Natural killer cell (primary cell): ENCODE results near the gene PCDHGA1. TPM values are rescaled to one million over a fixed set of nuclear protein-coding genes. Genes with fewer than 3 reads are reported as not detected.
"Not testable (repeated sequence)": the region's sequence is repeated elsewhere in the genome, so short reads cannot be mapped to it uniquely, and the experiment has no call there.

ENCODE experiments used
- ATAC-seq, 3 donors: fragments of 150-1000 bp in 2 of 3; fragments of 200-7000 bp in 1 of 3; cut with Tn5 transposase; 1 replicate in 1 of 3; 2 replicates in 2 of 3; pipeline ENCODE4 v1.10.0; 2021; ENCODE audit warnings: mild to moderate bottlenecking in 2 of 3, moderate library complexity in 2 of 3
- DNase-seq, 2 donors: peaks; one replicate each; pipeline versions ENCODE4 v3.0.0 to v3.0.0-alpha.2; 2013 to 2021; ENCODE audit warnings: mixed read lengths in 1 of 2
- H3K27ac ChIP-seq: one replicate; pipeline ENCODE4 v1.5.1; 2013; ENCODE audit warnings: mild to moderate bottlenecking, low read length
- H3K27me3 ChIP-seq: one replicate; pipeline ENCODE4 v1.6.1; 2013; ENCODE audit warnings: low read length; ENCODE audit not compliant: control insufficient read depth, insufficient read depth
- H3K36me3 ChIP-seq: one replicate; pipeline ENCODE4 v1.6.1; 2013; ENCODE audit warnings: low read length; ENCODE audit not compliant: control insufficient read depth, insufficient read depth
- H3K4me1 ChIP-seq: one replicate; pipeline ENCODE4 v1.6.1; 2013; ENCODE audit warnings: low read length; ENCODE audit not compliant: control insufficient read depth, insufficient read depth
- H3K4me3 ChIP-seq: one replicate; pipeline ENCODE4 v1.5.1; 2013; ENCODE audit warnings: low read length
- H3K9me3 ChIP-seq: one replicate; pipeline ENCODE4 v1.6.1; 2013; ENCODE audit warnings: low read length; ENCODE audit not compliant: control insufficient read depth, insufficient read depth
- H3K27ac Mint-ChIP-seq, 2 donors: one replicate each; pipeline ENCODE4 v1.8.0; 2022; ENCODE audit warnings: mild to moderate bottlenecking in 2 of 2, mixed read lengths in 2 of 2, moderate library complexity in 1 of 2
- H3K27me3 Mint-ChIP-seq, 2 donors: one replicate each; pipeline ENCODE4 v1.8.0; 2022; ENCODE audit warnings: low read depth in 2 of 2, mixed read lengths in 2 of 2
- H3K36me3 Mint-ChIP-seq: one replicate; pipeline ENCODE4 v1.8.0; 2022; ENCODE audit warnings: mixed read lengths
- H3K4me1 Mint-ChIP-seq, 2 donors: one replicate each; pipeline ENCODE4 v1.8.0; 2022; ENCODE audit warnings: mixed read lengths in 2 of 2
- H3K4me3 Mint-ChIP-seq: one replicate; pipeline ENCODE4 v1.8.0; 2022; ENCODE audit warnings: mild to moderate bottlenecking, moderate library complexity, mixed read lengths
- H3K9me3 Mint-ChIP-seq, 2 donors: one replicate each; pipeline ENCODE4 v1.8.0; 2022; ENCODE audit warnings: mixed read lengths in 2 of 2
- WGBS: methylation state at CpG from one replicate; pipeline ENCODE4 v1.1.7; 2013; ENCODE audit warnings: missing lambda C conversion rate; ENCODE audit not compliant: insufficient coverage; 5-methylcytosine and 5-hydroxymethylcytosine counted together
- intact Hi-C: fragments of 100-400 bp; cut with micrococcal nuclease; formaldehyde crosslinking; loops from one replicate; pipeline ENCODE4 v1.14.2; 2022
- total RNA-seq, 4 donors: library from RNA; stranded (reverse); fragments of 120-200 nt in 1 of 4; gene quantifications; one replicate each; pipeline versions ENCODE4 v1.2.3 to v1.2.4, GENCODE V29; 2013 to 2022
- TF ChIP-seq, protein P1 (sequence below): fragments of 200-600 bp; IDR thresholded peaks from one replicate; pipeline ENCODE4 v1.8.0; 2022; ENCODE audit warnings: antibody characterized with exemption

Gene PCDHGA1
- total RNA-seq, 3 donors from 2014 or later (not counting 1 experiment from before 2014, with no cell fraction given), result not detected

DNA sequence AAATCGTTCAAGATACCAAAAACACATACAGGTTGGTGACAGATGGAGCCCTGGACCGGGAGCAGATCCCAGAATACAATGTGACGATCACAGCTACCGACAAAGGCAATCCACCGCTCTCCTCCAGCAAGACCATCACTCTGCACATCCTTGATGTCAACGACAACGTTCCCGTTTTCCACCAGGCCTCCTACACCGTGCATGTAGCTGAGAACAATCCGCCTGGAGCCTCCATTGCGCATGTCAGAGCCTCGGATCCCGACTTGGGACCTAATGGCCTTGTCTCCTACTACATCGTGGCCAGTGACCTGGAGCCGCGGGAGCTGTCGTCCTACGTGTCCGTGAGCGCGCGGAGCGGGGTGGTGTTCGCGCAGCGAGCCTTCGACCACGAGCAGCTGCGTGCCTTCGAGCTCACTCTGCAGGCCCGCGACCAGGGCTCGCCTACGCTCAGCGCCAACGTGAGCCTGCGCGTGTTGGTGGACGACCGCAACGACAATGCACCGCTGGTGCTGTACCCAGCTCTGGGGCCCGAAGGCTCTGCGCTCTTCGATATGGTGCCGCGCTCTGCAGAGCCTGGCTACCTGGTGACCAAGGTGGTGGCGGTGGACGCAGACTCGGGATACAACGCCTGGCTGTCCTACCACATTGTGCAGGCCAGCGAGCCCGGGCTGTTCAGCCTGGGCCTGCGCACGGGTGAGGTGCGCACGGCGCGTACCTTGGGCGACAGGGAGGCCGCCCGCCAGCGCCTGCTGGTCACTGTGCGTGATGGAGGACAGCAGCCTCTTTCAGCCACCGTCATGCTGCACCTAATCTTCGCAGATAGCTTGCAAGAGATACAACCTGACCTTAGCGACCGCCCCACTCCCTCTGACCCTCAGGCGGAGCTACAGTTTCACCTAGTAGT, 41.5 kb downstream of the PCDHGA1 start:
- peaks cover 39% of the 10 kb centered on the region for H3K9me3 ChIP-seq
- H3K27me3 Mint-ChIP-seq, result peaks cover 52 to 61% of the 10 kb centered on the region in 2 donors
- intact Hi-C loops, result no loop called here

DNA sequence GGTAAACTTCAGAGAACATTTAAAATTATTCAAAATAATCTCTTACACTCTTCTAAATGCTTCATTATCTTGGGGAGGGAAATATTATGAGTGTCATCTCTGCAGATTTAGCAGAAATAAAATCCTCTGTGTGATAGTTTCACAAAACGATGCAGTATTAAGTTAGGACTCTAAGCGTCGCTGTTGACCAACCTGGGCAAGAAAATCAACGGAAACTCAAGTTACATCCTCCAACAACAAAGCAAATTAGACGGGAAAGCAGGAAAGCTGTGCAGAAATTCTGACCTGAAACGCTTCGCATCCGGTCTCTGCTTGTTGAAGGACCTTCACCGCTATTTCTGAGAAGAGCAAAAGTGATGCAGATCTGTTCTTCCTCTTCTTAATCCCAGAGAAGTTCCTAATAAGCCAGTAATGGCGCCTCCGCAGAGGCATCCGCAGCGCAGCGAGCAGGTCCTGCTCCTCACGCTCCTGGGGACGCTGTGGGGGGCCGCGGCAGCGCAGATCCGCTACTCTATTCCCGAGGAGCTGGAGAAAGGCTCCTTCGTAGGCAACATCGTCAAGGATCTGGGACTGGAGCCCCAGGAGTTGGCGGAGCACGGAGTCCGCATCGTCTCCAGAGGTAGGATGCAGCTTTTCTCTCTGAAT, 43.5 kb downstream of the PCDHGA1 start, which contains the start of gene PCDHGA6:
Gene PCDHGA6 (plus strand): TSS at position 219 of the 645 bp plus-strand sequence. CDS start 193 bp downstream, at position 412.
- Mint-ChIP-seq H3K36me3 (no peaks in the 10 kb centered on the region), H3K27ac (no peak within 1 kb of the TSS), H3K4me3 (peak within 1 kb of the TSS; percentile 7), H3K4me1 (peaks cover 4 to 7% of the 10 kb centered on the region in 2 donors), H3K9me3 (no peaks in the 10 kb centered on the region), H3K27me3 (peaks cover 46 to 62% of the 10 kb centered on the region in 2 donors)
- Histone ChIP-seq H3K4me1 (no peaks in the 10 kb centered on the region), H3K9me3 (peaks cover 42% of the 10 kb centered on the region), H3K27me3 (peaks cover 44% of the 10 kb centered on the region), H3K4me3 (no peak within 1 kb of the TSS), H3K36me3 (no peaks in the 10 kb centered on the region), H3K27ac (no peak within 1 kb of the TSS)
- DNase-seq, result peak in 1 of 2 donors; percentile 28
- 28% methylated on average over 27 of the region's 27 CpGs for WGBS
- TF ChIP-seq, protein P1, sequence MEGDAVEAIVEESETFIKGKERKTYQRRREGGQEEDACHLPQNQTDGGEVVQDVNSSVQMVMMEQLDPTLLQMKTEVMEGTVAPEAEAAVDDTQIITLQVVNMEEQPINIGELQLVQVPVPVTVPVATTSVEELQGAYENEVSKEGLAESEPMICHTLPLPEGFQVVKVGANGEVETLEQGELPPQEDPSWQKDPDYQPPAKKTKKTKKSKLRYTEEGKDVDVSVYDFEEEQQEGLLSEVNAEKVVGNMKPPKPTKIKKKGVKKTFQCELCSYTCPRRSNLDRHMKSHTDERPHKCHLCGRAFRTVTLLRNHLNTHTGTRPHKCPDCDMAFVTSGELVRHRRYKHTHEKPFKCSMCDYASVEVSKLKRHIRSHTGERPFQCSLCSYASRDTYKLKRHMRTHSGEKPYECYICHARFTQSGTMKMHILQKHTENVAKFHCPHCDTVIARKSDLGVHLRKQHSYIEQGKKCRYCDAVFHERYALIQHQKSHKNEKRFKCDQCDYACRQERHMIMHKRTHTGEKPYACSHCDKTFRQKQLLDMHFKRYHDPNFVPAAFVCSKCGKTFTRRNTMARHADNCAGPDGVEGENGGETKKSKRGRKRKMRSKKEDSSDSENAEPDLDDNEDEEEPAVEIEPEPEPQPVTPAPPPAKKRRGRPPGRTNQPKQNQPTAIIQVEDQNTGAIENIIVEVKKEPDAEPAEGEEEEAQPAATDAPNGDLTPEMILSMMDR, result no peak
- ATAC-seq, result no peak
- intact Hi-C loops, result no loop called here

More for the DNA sequence above, 41.5 kb downstream of the PCDHGA1 start:
- H3K27ac ChIP-seq, result no peak overlapping the region
- Mint-ChIP-seq H3K27ac (no peak overlapping the region), H3K36me3 (no peaks in the 10 kb centered on the region), H3K4me1 (peaks cover 4 to 7% of the 10 kb centered on the region in 2 donors), H3K9me3 (peaks cover 0 to 2% of the 10 kb centered on the region in 2 donors), H3K4me3 (no peak overlapping the region)
- H3K4me3 ChIP-seq, result no peak overlapping the region
- no peaks in the 10 kb centered on the region for H3K4me1 ChIP-seq
- H3K36me3 ChIP-seq, result no peaks in the 10 kb centered on the region
- TF ChIP-seq, protein P1, result no peak
- ATAC-seq, result no peak
- WGBS, result 43% methylated on average over 69 of the region's 69 CpGs
- DNase-seq, result no peak
- peaks cover 50% of the 10 kb centered on the region for H3K27me3 ChIP-seq

DNA sequence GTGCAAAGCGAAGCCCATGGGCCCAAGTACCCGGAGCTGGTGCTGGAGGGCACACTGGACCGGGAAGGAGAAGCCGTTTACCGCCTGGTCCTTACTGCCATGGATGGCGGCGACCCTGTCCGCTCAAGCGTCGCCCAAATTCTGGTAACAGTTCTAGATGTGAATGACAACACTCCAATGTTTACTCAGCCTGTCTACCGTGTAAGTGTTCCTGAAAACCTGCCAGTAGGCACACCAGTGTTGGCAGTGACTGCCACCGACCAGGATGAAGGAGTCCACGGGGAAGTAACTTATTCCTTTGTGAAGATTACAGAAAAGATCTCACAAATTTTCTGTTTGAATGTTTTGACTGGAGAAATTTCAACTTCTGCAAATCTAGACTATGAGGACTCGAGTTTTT, 44.3 kb downstream of the PCDHGA1 start:
- H3K27me3 Mint-ChIP-seq, result peaks cover 45 to 62% of the 10 kb centered on the region in 2 donors
- intact Hi-C loops, result no loop called here
- WGBS, result 61% methylated on average over 14 of the region's 14 CpGs
- H3K36me3 Mint-ChIP-seq, result no peaks in the 10 kb centered on the region
- H3K4me3 Mint-ChIP-seq, result no peak overlapping the region
- no peak for ATAC-seq
- H3K27ac Mint-ChIP-seq, result no peak overlapping the region
- Histone ChIP-seq H3K4me1 (no peaks in the 10 kb centered on the region), H3K27ac (no peak overlapping the region), H3K27me3 (peaks cover 44% of the 10 kb centered on the region), H3K4me3 (no peak overlapping the region), H3K36me3 (no peaks in the 10 kb centered on the region), H3K9me3 (peaks cover 42% of the 10 kb centered on the region)
- H3K9me3 Mint-ChIP-seq, result no peaks in the 10 kb centered on the region
- TF ChIP-seq, protein P1, result no peak
- no peak for DNase-seq
- peaks cover 4 to 7% of the 10 kb centered on the region in 2 donors for H3K4me1 Mint-ChIP-seq

DNA sequence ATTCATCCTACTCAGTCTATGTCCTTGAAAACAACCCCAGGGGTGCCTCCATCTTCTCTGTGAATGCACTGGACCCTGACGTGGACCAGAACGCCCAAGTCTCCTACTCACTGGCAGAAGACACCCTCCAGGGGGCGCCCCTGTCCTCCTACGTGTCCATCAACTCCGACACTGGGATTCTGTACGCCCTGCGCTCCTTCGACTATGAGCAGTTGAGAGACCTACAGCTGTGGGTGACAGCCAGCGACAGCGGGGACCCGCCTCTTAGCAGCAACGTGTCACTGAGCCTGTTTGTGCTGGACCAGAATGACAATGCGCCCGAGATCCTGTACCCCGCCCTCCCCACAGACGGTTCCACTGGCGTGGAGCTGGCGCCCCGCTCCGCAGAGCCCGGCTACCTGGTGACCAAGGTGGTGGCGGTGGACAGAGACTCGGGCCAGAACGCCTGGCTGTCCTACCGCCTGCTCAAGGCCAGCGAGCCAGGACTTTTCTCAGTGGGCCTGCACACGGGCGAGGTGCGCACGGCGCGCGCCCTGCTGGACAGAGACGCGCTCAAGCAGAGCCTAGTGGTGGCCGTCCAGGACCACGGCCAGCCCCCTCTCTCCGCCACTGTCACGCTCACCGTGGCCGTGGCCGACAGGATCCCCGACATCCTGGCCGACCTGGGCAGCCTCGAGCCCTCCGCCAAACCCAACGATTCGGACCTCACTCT, 45.3 kb downstream of the PCDHGA1 start:
- H3K36me3 ChIP-seq, H3K36me3 Mint-ChIP-seq, intact Hi-C loops, H3K4me1 Mint-ChIP-seq, H3K27ac ChIP-seq, DNase-seq, ATAC-seq, H3K9me3 Mint-ChIP-seq, H3K4me1 ChIP-seq, H3K27ac Mint-ChIP-seq, H3K4me3 Mint-ChIP-seq, H3K4me3 ChIP-seq: not testable (repeated sequence)
- Histone ChIP-seq H3K27me3 (peaks cover 38% of the 10 kb centered on the region), H3K9me3 (peaks cover 35% of the 10 kb centered on the region)
- WGBS, result 54% methylated on average over 36 of the region's 48 CpGs
- H3K27me3 Mint-ChIP-seq, result peaks cover 45 to 60% of the 10 kb centered on the region in 2 donors
